ENCODE results near the gene DCBLD2.

Gene DCBLD2

GRCh38 chr3:98829246-98829832 is 72.2 kb downstream of the DCBLD2 start:
- no peak for DNase-seq (ENCODE audit: low spot score)

- no peak for DNase-seq (ENCODE audit: low spot score)
Observed at GRCh38 chr3:98827221-98827920, 74.1 kb downstream of the DCBLD2 start.

- DNase-seq (ENCODE audit: low spot score): no peak
Observed at GRCh38 chr3:98826126-98826525, 75.4 kb downstream of the DCBLD2 start.

- no peak for DNase-seq (ENCODE audit: low spot score)
Observed at GRCh38 chr3:98824256-98824655, 77.2 kb downstream of the DCBLD2 start.

- DNase-seq (ENCODE audit: low spot score): no peak
Observed at GRCh38 chr3:98823791-98824190, 77.7 kb downstream of the DCBLD2 start.

- no peak for DNase-seq (ENCODE audit: low spot score)
Observed at GRCh38 chr3:98821063-98821462, 80.4 kb downstream of the DCBLD2 start.

- peak; percentile 26 for DNase-seq (ENCODE audit: low spot score)
Observed at GRCh38 chr3:98817547-98818041, 83.9 kb downstream of the DCBLD2 start.

- no peak for DNase-seq (ENCODE audit: low spot score)
Observed at GRCh38 chr3:98814817-98815420, 86.6 kb downstream of the DCBLD2 start.

GRCh38 chr3:98812851-98813374 is 88.6 kb downstream of the DCBLD2 start:
- DNase-seq (ENCODE audit: low spot score): peak; percentile 7

- no peak for DNase-seq (ENCODE audit: low spot score)
Observed at GRCh38 chr3:98811048-98811447, 90.4 kb downstream of the DCBLD2 start.

GRCh38 chr3:98809557-98809956 is 91.9 kb downstream of the DCBLD2 start:
- no peak for DNase-seq (ENCODE audit: low spot score)

- no peak for DNase-seq (ENCODE audit: low spot score)
Observed at GRCh38 chr3:98808071-98808470, 93.4 kb downstream of the DCBLD2 start.

- DNase-seq (ENCODE audit: low spot score): no peak
Observed at GRCh38 chr3:98807561-98807960, 93.9 kb downstream of the DCBLD2 start.

GRCh38 chr3:98807011-98807410 is 94.5 kb downstream of the DCBLD2 start:
- no peak for DNase-seq (ENCODE audit: low spot score)

- no peak for DNase-seq (ENCODE audit: low spot score)
Observed at GRCh38 chr3:98806521-98806920, 95.0 kb downstream of the DCBLD2 start.

GRCh38 chr3:98805571-98805970 is 95.9 kb downstream of the DCBLD2 start:
- no peak for DNase-seq (ENCODE audit: low spot score)

GRCh38 chr3:98801043-98801747 is 100.3 kb downstream of the DCBLD2 start:
- no peak for DNase-seq (ENCODE audit: low spot score)

- no peak for DNase-seq (ENCODE audit: low spot score)
Observed at GRCh38 chr3:98800401-98800800, 101.1 kb downstream of the DCBLD2 start.

- no peak for DNase-seq (ENCODE audit: low spot score)
Observed at GRCh38 chr3:98799479-98799878, 102.0 kb downstream of the DCBLD2 start.

GRCh38 chr3:98798820-98799219 is 102.7 kb downstream of the DCBLD2 start:
- DNase-seq (ENCODE audit: low spot score): no peak

GRCh38 chr3:98797905-98798304 is 103.6 kb downstream of the DCBLD2 start:
- DNase-seq (ENCODE audit: low spot score): no peak

GRCh38 chr3:98796334-98796733 is 105.2 kb downstream of the DCBLD2 start:
- DNase-seq (ENCODE audit: low spot score): no peak
